NOMO-1 treated with DMSO at 0.1 percent for 48 hours (cell line): ENCODE results near the gene ACYP2.
A peak's percentile ranks its signal among the peaks of the same experiment; 100 is the strongest.
"Not testable (repeated sequence)": the region's sequence is repeated elsewhere in the genome, so short reads cannot be mapped to it uniquely, and the experiment has no call there.

Experiments
- DNase-seq: peaks from one replicate; lab custom pipeline; 2025; ENCODE audit not compliant: unreplicated experiment; lab: John Stamatoyannopoulos, UW

Gene ACYP2

GRCh38 chr2:54097124-54097523, 18.3 kb upstream of the ACYP2 start:
- DNase-seq = no peak

- DNase-seq = no peak
Observed at GRCh38 chr2:54099370-54099769, 16.0 kb upstream of the ACYP2 start.

GRCh38 chr2:54099829-54100585, 15.4 kb upstream of the ACYP2 start:
- DNase-seq = no peak

- DNase-seq = no peak
Observed at GRCh38 chr2:54100772-54101171, 14.6 kb upstream of the ACYP2 start.

GRCh38 chr2:54103454-54104314, 11.7 kb upstream of the ACYP2 start:
- no peak for DNase-seq

GRCh38 chr2:54106631-54107454, 8.6 kb upstream of the ACYP2 start:
- peak; percentile 33 for DNase-seq

- DNase-seq = no peak
Observed at GRCh38 chr2:54107455-54107764, 8.0 kb upstream of the ACYP2 start.

GRCh38 chr2:54107903-54108615, 7.4 kb upstream of the ACYP2 start:
- DNase-seq = no peak

- DNase-seq = no peak
Observed at GRCh38 chr2:54109848-54110247, 5.6 kb upstream of the ACYP2 start.

- DNase-seq = not testable (repeated sequence)
Observed at GRCh38 chr2:54114479-54114878, 936 bp upstream of the ACYP2 start.

- DNase-seq = no peak
Observed at GRCh38 chr2:54114936-54115283, 505 bp upstream of the ACYP2 start.

GRCh38 chr2:54116598-54116997, 1.2 kb downstream of the ACYP2 start:
- DNase-seq = not testable (repeated sequence)

- no peak for DNase-seq
Observed at GRCh38 chr2:54120950-54121349, 5.5 kb downstream of the ACYP2 start.

- no peak for DNase-seq
Observed at GRCh38 chr2:54122171-54122935, 6.9 kb downstream of the ACYP2 start.

GRCh38 chr2:54122939-54123338, 7.5 kb downstream of the ACYP2 start:
- DNase-seq = no peak

- not testable (repeated sequence) for DNase-seq
Observed at GRCh38 chr2:54127174-54127573, 11.8 kb downstream of the ACYP2 start.

- DNase-seq = no peak
Observed at GRCh38 chr2:54133056-54133455, 17.6 kb downstream of the ACYP2 start.

GRCh38 chr2:54139210-54139609, 23.8 kb downstream of the ACYP2 start:
- DNase-seq = no peak

- no peak for DNase-seq
Observed at GRCh38 chr2:54143780-54144179, 28.4 kb downstream of the ACYP2 start.

GRCh38 chr2:54148391-54148790, 33.0 kb downstream of the ACYP2 start:
- no peak for DNase-seq
